ENCODE measurements around the gene RWDD4. TPM values are rescaled to one million over a fixed set of nuclear protein-coding genes. Genes with fewer than 3 reads are reported as not detected.
A peak's percentile ranks its signal among the peaks of the same experiment; 100 is the strongest.

RWDD4 gene
- total and polyA plus RNA-seq, 2 donors = 25.6 to 26.1 TPM

- peak in 1 of 9 donors; percentile 20 for DNase-seq (ENCODE audit: low read depth in 6 of 9, low spot score in 9 of 9)
- no peaks in the 10 kb centered on the region for H3K36me3 ChIP-seq (ENCODE audit: control insufficient read depth in 2 of 2, insufficient read depth in 2 of 2, low read length in 1 of 2)
- no peaks in the 10 kb centered on the region for H3K4me1 ChIP-seq (ENCODE audit: control insufficient read depth in 2 of 2, insufficient read depth in 2 of 2, low read length in 2 of 2)
- WGBS = 97% methylated on average over 3 of the region's 3 CpGs
- no peak overlapping the region for H3K27ac ChIP-seq (ENCODE audit: low read depth in 1 of 2, low read length in 1 of 2)
- no peaks in the 10 kb centered on the region for H3K9me3 ChIP-seq (ENCODE audit: control insufficient read depth in 2 of 2, insufficient read depth in 1 of 2, low read length in 1 of 2)
- no peak overlapping the region for H3K4me3 ChIP-seq (ENCODE audit: low read length in 2 of 2)
- H3K27me3 ChIP-seq (ENCODE audit: control insufficient read depth in 2 of 2, insufficient read depth in 1 of 2, low read length in 1 of 2) = no peaks in the 10 kb centered on the region
These were observed 58.7 kb downstream of the RWDD4 start for GRCh38 chr4:183600189-183600685.

DNA sequence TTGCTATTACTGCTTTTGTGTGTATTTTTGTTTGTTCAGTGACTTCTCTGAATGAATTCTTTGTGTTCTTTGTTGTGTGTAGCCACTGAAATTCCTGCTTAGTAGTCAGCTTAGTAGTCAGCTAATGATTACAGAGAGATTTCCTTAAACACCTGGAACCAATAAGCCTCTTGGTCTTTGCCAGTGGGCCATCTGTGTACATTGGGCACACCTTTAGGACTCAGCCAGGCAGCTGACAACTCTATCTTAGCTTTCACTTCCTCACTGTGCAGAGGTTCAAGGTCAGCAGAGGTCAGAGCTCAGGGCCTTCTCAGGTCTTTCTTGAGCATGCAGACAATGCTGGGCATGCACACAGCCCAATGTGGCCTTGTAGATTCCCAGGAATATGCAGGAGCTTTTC, 59.3 kb downstream of the RWDD4 start:
- H3K9me3 ChIP-seq (ENCODE audit: control insufficient read depth in 2 of 2, insufficient read depth in 1 of 2, low read length in 1 of 2) = no peaks in the 10 kb centered on the region
- H3K36me3 ChIP-seq (ENCODE audit: control insufficient read depth in 2 of 2, insufficient read depth in 2 of 2, low read length in 1 of 2) = no peaks in the 10 kb centered on the region
- H3K27ac ChIP-seq (ENCODE audit: low read depth in 1 of 2, low read length in 1 of 2) = no peak overlapping the region
- H3K4me3 ChIP-seq (ENCODE audit: low read length in 2 of 2) = no peak overlapping the region
- no peaks in the 10 kb centered on the region for H3K4me1 ChIP-seq (ENCODE audit: control insufficient read depth in 2 of 2, insufficient read depth in 2 of 2, low read length in 2 of 2)
- no peak for DNase-seq (ENCODE audit: low read depth in 6 of 9, low spot score in 9 of 9)
- no peaks in the 10 kb centered on the region for H3K27me3 ChIP-seq (ENCODE audit: control insufficient read depth in 2 of 2, insufficient read depth in 1 of 2, low read length in 1 of 2)

- Histone ChIP-seq H3K36me3 (ENCODE audit: control insufficient read depth in 2 of 2, insufficient read depth in 2 of 2, low read length in 1 of 2) (no peaks in the 10 kb centered on the region), H3K27ac (ENCODE audit: low read depth in 1 of 2, low read length in 1 of 2) (no peak overlapping the region), H3K9me3 (ENCODE audit: control insufficient read depth in 2 of 2, insufficient read depth in 1 of 2, low read length in 1 of 2) (no peaks in the 10 kb centered on the region), H3K27me3 (ENCODE audit: control insufficient read depth in 2 of 2, insufficient read depth in 1 of 2, low read length in 1 of 2) (no peaks in the 10 kb centered on the region), H3K4me1 (ENCODE audit: control insufficient read depth in 2 of 2, insufficient read depth in 2 of 2, low read length in 2 of 2) (no peaks in the 10 kb centered on the region), H3K4me3 (ENCODE audit: low read length in 2 of 2) (no peak overlapping the region)
- DNase-seq (ENCODE audit: low read depth in 6 of 9, low spot score in 9 of 9) = no peak
These were observed 59.7 kb downstream of the RWDD4 start for GRCh38 chr4:183599284-183599683.

- WGBS = 97% methylated on average over 2 of the region's 2 CpGs
- DNase-seq (ENCODE audit: low read depth in 6 of 9, low spot score in 9 of 9) = no peak
- H3K27ac ChIP-seq (ENCODE audit: low read depth in 1 of 2, low read length in 1 of 2) = no peak overlapping the region
- H3K27me3 ChIP-seq (ENCODE audit: control insufficient read depth in 2 of 2, insufficient read depth in 1 of 2, low read length in 1 of 2) = no peaks in the 10 kb centered on the region
- no peaks in the 10 kb centered on the region for H3K36me3 ChIP-seq (ENCODE audit: control insufficient read depth in 2 of 2, insufficient read depth in 2 of 2, low read length in 1 of 2)
- H3K4me1 ChIP-seq (ENCODE audit: control insufficient read depth in 2 of 2, insufficient read depth in 2 of 2, low read length in 2 of 2) = no peaks in the 10 kb centered on the region
- H3K4me3 ChIP-seq (ENCODE audit: low read length in 2 of 2) = no peak overlapping the region
- no peaks in the 10 kb centered on the region for H3K9me3 ChIP-seq (ENCODE audit: control insufficient read depth in 2 of 2, insufficient read depth in 1 of 2, low read length in 1 of 2)
These were observed 62.8 kb downstream of the RWDD4 start for GRCh38 chr4:183596067-183596757.

GRCh38 chr4:183594823-183595222, 64.2 kb downstream of the RWDD4 start:
- H3K9me3 ChIP-seq (ENCODE audit: control insufficient read depth in 2 of 2, insufficient read depth in 1 of 2, low read length in 1 of 2) = no peaks in the 10 kb centered on the region
- no peaks in the 10 kb centered on the region for H3K36me3 ChIP-seq (ENCODE audit: control insufficient read depth in 2 of 2, insufficient read depth in 2 of 2, low read length in 1 of 2)
- H3K27me3 ChIP-seq (ENCODE audit: control insufficient read depth in 2 of 2, insufficient read depth in 1 of 2, low read length in 1 of 2) = no peaks in the 10 kb centered on the region
- WGBS = 92% methylated on average over 3 of the region's 3 CpGs
- H3K4me3 ChIP-seq (ENCODE audit: low read length in 2 of 2) = no peak overlapping the region
- H3K4me1 ChIP-seq (ENCODE audit: control insufficient read depth in 2 of 2, insufficient read depth in 2 of 2, low read length in 2 of 2) = no peaks in the 10 kb centered on the region
- H3K27ac ChIP-seq (ENCODE audit: low read depth in 1 of 2, low read length in 1 of 2) = no peak overlapping the region
- no peak for DNase-seq (ENCODE audit: low read depth in 6 of 9, low spot score in 9 of 9)

DNA sequence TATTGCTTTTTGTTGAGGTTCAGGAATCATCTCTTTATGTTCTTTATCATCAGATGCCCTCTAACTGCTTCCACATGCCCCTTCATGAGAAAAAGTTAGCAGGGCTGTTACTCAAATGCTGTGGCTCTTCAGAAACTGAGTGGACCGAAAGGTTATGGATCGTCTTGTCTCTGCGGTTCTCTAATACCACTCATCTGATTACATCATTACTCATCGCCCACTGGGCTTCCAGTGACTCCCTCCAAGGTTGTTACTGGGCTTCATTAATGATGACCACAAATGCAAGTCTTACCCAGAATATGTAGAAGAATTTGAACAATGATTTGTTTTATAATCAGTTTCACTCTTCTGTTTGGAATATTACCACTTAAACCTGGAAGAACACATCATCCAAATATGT, 67.7 kb downstream of the RWDD4 start:
- DNase-seq (ENCODE audit: low read depth in 6 of 9, low spot score in 9 of 9) = no peak
- Histone ChIP-seq H3K4me1 (ENCODE audit: control insufficient read depth in 2 of 2, insufficient read depth in 2 of 2, low read length in 2 of 2) (no peaks in the 10 kb centered on the region), H3K27me3 (ENCODE audit: control insufficient read depth in 2 of 2, insufficient read depth in 1 of 2, low read length in 1 of 2) (no peaks in the 10 kb centered on the region), H3K9me3 (ENCODE audit: control insufficient read depth in 2 of 2, insufficient read depth in 1 of 2, low read length in 1 of 2) (no peaks in the 10 kb centered on the region), H3K36me3 (ENCODE audit: control insufficient read depth in 2 of 2, insufficient read depth in 2 of 2, low read length in 1 of 2) (no peaks in the 10 kb centered on the region), H3K4me3 (ENCODE audit: low read length in 2 of 2) (no peak overlapping the region), H3K27ac (ENCODE audit: low read depth in 1 of 2, low read length in 1 of 2) (no peak overlapping the region)
- WGBS = 94% methylated on average over 4 of the region's 4 CpGs

Other genes starting within 250 kb of the RWDD4 start
- gene CDKN2AIP, start 214.5 kb downstream of the RWDD4 start, total RNA-seq = 29.1 TPM
- 33.2 TPM for gene CDKN2AIP, start 214.5 kb downstream of the RWDD4 start, polyA plus RNA-seq
- gene ING2, start 154.1 kb downstream of the RWDD4 start, total RNA-seq = 14.9 TPM
- 26.6 TPM for gene ING2, start 154.1 kb downstream of the RWDD4 start, polyA plus RNA-seq
- gene TRAPPC11, start 108 bp upstream of the RWDD4 start, total RNA-seq = 31.3 TPM
- 32.8 TPM for gene TRAPPC11, start 108 bp upstream of the RWDD4 start, polyA plus RNA-seq
- gene STOX2, start 246.1 kb upstream of the RWDD4 start, total RNA-seq = 5.3 TPM
- 1.3 TPM for gene STOX2, start 246.1 kb upstream of the RWDD4 start, polyA plus RNA-seq

Data from thymus (tissue), 11 donors.